ENCODE results near the gene MLH1. TPM values are rescaled to one million over a fixed set of nuclear protein-coding genes. Genes with fewer than 3 reads are reported as not detected.
"Not testable (repeated sequence)": the region's sequence is repeated elsewhere in the genome, so short reads cannot be mapped to it uniquely, and the experiment has no call there.

MLH1 gene
- total and polyA plus RNA-seq, 2 of the 8 experiments (the other 6 are each of a cell fraction or from before 2014, with no cell fraction given) = 36.4 to 47.3 TPM

DNA sequence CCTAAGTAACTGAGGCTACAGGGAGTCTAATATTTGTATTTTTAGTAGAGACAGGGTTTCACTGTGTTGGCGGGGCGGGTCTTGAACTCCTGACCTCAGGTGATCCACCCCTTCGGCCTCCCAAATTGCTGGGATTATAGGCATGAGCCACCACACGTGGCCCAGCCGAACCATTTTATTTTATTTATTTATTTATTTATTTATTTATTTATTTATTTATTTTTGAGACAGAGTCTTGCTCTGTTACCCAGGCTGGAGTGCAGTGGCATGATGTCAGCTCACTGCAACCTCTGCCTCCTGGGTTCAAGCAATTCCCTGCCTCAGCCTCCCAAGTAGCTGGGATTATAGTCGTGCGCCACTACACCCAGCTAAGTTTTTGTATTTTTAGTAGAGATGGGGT, 30.3 kb upstream of the MLH1 start:
- not testable (repeated sequence) for H2AK5ac ChIP-seq (ENCODE audit: low read depth, low read length); H3K14ac ChIP-seq (ENCODE audit: insufficient read length); H4K91ac ChIP-seq (replicated peaks; ENCODE audit: insufficient read length, low read length); H3K27ac ChIP-seq (ENCODE audit: low read depth, low read length); H3K36me3 ChIP-seq (ENCODE audit: control insufficient read depth in 2 of 4, insufficient read depth in 4 of 4, low read length in 3 of 4); H3K27me3 ChIP-seq (replicated peaks in 1 of 4; ENCODE audit: control insufficient read depth in 3 of 4, extremely low read depth in 1 of 4, insufficient read depth in 3 of 4, low read length in 3 of 4); H2BK120ac ChIP-seq (replicated peaks; ENCODE audit: low read depth, low read length); H3K9ac ChIP-seq (replicated peaks in 1 of 4; ENCODE audit: extremely low read depth in 1 of 4, low read depth in 3 of 4, low read length in 3 of 4); H3K4me2 ChIP-seq (ENCODE audit: insufficient read depth in 1 of 2, low read depth in 2 of 2, low read length in 2 of 2); H2BK12ac ChIP-seq (ENCODE audit: low read depth, low read length); H3K4ac ChIP-seq (replicated peaks; ENCODE audit: insufficient read length, low read depth, low read length); H3K18ac ChIP-seq (ENCODE audit: extremely low read depth, low read length); H4K20me1 ChIP-seq (replicated peaks in 1 of 2; ENCODE audit: control insufficient read depth in 1 of 2, insufficient read depth in 2 of 2, low read length in 2 of 2); FAIRE-seq; H4K5ac ChIP-seq (ENCODE audit: insufficient read length, low read depth, low read length); H2BK15ac ChIP-seq (ENCODE audit: low read length); H3K23me2 ChIP-seq (ENCODE audit: low read depth, low read length); H2AFZ ChIP-seq (ENCODE audit: low read length); H3K79me2 ChIP-seq (ENCODE audit: control insufficient read depth in 1 of 2, insufficient read depth in 2 of 2, low read length in 2 of 2); H3K56ac ChIP-seq (replicated peaks; ENCODE audit: insufficient read length, low read depth, low read length); H3K23ac ChIP-seq (ENCODE audit: insufficient read length); DNase-seq (ENCODE audit: low read depth in 1 of 2, low spot score in 2 of 2); H2BK20ac ChIP-seq (ENCODE audit: low read length); H2BK5ac ChIP-seq (ENCODE audit: low read depth, low read length); H3K9me3 ChIP-seq (ENCODE audit: insufficient read depth in 2 of 2, low read depth in 1 of 2, low read length in 1 of 2); H3K4me3 ChIP-seq (ENCODE audit: extremely low read depth in 1 of 4, insufficient read depth in 2 of 4, low read depth in 3 of 4, low read length in 4 of 4); H3K79me1 ChIP-seq (ENCODE audit: low read depth, low read length); H4K8ac ChIP-seq (ENCODE audit: extremely low read depth, insufficient read depth, low read length)
- 93% methylated on average over 7 of the region's 7 CpGs; no CpG with 5 or more reads in 1 of the 2 experiments for WGBS, 2 experiments (ENCODE audit: extremely low coverage in 1 of 2, insufficient coverage in 1 of 2, insufficient read length in 1 of 2, insufficient replicate concordance in 2 of 2, low coverage in 1 of 2, low lambda C conversion rate in 2 of 2, missing lambda C conversion rate in 1 of 2)
- peaks cover 0 to 10% (median 3%) of the 10 kb centered on the region in 4 experiments; a peak in 4 of 7 replicates for H3K4me1 ChIP-seq (replicated peaks in 1 of 4; ENCODE audit: control insufficient read depth in 3 of 4, insufficient read depth in 4 of 4, low read length in 3 of 4)
- ChIA-PET POLR2A (ENCODE audit: partially characterized antibody) (interaction anchor here (0.6 kb wide), 3 partner anchors 94 to 186 kb away, joined by 3 read pairs; no protein-coding TSS in a partner anchor), CTCF (ENCODE audit: partially characterized antibody) (interaction anchor here (0.6 to 9.6 kb wide), 5 partner anchors 8 to 125 kb away, joined by 3 to 125 read pairs (median 4); no protein-coding TSS in a partner anchor)

Measured in H1 (cell line).